Medulla oblongata (tissue), 1 donor: Measurements from ENCODE around the gene TJP3.
A peak's percentile ranks its signal among the peaks of the same experiment; 100 is the strongest.

Experiments used
- DNase-seq: peaks from one replicate; pipeline ENCODE4 v3.0.0-alpha.2; 2015; ENCODE audit errors: extremely low spot score

TJP3 gene

GRCh38 chr19:3691726-3692125, 16.5 kb upstream of the TJP3 start:
- DNase-seq, result no peak

- no peak for DNase-seq
These were observed 15.8 kb upstream of the TJP3 start for GRCh38 chr19:3692141-3693024.

- DNase-seq, result no peak
These were observed 14.9 kb upstream of the TJP3 start for GRCh38 chr19:3693025-3693925.

GRCh38 chr19:3694361-3695123, 13.6 kb upstream of the TJP3 start:
- DNase-seq, result no peak

- DNase-seq, result no peak
These were observed 13.0 kb upstream of the TJP3 start for GRCh38 chr19:3695124-3695733.

GRCh38 chr19:3695986-3696659, 12.1 kb upstream of the TJP3 start:
- DNase-seq, result no peak

GRCh38 chr19:3696660-3696995, 11.6 kb upstream of the TJP3 start:
- DNase-seq, result no peak

GRCh38 chr19:3697094-3697493, 11.1 kb upstream of the TJP3 start:
- DNase-seq, result no peak

- no peak for DNase-seq
These were observed 10.4 kb upstream of the TJP3 start for GRCh38 chr19:3697671-3698385.

- DNase-seq, result no peak
These were observed 9.7 kb upstream of the TJP3 start for GRCh38 chr19:3698386-3698950.

- peak; percentile 69 for DNase-seq
These were observed 9.0 kb upstream of the TJP3 start for GRCh38 chr19:3698974-3699740.

- no peak for DNase-seq
These were observed 8.4 kb upstream of the TJP3 start for GRCh38 chr19:3699741-3700241.

- peak; percentile 89 for DNase-seq
These were observed 7.7 kb upstream of the TJP3 start, which contains the start of gene PIP5K1C for GRCh38 chr19:3700242-3701032. PIP5K1C (minus strand) TSS chr19:3700468; CDS start chr19:3700390, 78 bp downstream.

- DNase-seq, result no peak
These were observed 7.0 kb upstream of the TJP3 start for GRCh38 chr19:3701200-3701599.

- no peak for DNase-seq
These were observed 347 bp upstream of the TJP3 start for GRCh38 chr19:3707868-3708206.

- peak; percentile 81 for DNase-seq
These were observed 2.2 kb downstream of the TJP3 start for GRCh38 chr19:3710265-3710812.

GRCh38 chr19:3712663-3713611, 4.8 kb downstream of the TJP3 start:
- DNase-seq, result no peak
